HG02840 (cell line): Measurements from ENCODE around the gene GALE.
"Not testable (repeated sequence)": the region's sequence is repeated elsewhere in the genome, so short reads cannot be mapped to it uniquely, and the experiment has no call there.

Experiments
- ATAC-seq: cut with Tn5 transposase; IDR thresholded peaks from one replicate; pipeline ENCODE4 v1.9.1; 2021; ENCODE audit warnings: mild to moderate bottlenecking, moderate library complexity, moderate number of reproducible peaks; ENCODE audit not compliant: unreplicated experiment, low FRiP score

Gene GALE

GRCh38 chr1:23810818-23811540 lies 10.4 kb upstream of the GALE start:
- no peak for ATAC-seq

GRCh38 chr1:23809751-23810171 lies 9.2 kb upstream of the GALE start:
- no peak for ATAC-seq

DNA sequence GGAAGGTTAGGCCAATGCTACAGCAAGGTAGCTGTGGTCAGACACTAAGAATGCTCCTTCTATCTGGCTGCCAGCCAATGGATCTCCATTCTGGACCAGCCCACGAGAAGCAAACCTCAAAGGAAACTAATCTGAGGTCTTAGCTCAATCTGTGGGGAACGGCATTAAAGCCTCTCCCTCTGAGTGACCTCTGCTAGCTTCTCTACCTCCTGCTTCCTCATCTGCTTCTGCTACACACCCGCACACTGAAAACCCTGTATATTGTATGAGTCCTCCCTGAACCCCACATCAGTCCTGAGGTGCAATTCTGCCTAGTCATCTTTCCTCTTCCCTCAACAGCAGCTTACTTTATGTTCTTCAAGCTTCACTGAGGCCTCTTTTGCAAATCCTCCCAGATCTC lies 6.9 kb upstream of the GALE start:
- ATAC-seq = no peak

DNA sequence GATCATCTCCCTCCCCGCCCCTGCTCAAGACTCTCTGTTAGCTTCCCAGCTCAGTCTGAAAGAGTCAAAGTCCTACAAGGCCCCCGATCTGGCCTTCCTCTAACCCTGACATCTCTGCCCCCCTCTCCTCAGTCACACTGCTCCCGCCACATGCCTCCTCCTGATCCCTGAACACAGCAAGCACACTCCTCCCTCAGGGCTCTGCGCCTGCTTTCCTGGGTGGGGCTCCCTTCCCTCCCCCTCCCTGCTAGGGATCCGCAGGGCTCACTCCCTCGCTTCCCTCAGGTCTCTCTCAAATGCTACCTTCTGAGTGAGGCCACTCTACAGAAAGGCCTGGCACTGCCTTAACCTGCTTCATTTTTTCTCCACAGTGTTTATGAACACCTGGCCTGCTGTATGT lies 5.7 kb upstream of the GALE start:
- ATAC-seq = no peak

DNA sequence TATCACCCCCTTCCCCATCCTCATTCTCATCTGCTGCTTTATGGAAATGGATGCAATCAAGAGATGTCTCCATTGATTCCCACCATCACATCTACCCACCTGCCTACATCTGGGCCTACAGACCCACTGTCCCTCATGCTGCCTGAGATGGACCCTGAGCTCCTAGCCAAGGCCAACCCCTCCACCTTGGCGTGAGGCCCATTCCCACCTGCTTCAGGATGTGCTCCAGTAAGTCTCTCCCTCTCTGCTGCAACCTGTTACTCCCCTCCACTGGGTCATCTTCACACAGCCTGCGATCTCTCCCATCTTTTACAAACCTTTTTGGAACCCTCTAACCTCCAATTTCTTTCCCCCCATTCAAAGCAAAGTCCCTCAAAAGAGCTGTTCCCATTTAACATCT lies 4.5 kb upstream of the GALE start:
- ATAC-seq = no peak

GRCh38 chr1:23804183-23804835 lies 3.8 kb upstream of the GALE start:
- ATAC-seq = no peak

DNA sequence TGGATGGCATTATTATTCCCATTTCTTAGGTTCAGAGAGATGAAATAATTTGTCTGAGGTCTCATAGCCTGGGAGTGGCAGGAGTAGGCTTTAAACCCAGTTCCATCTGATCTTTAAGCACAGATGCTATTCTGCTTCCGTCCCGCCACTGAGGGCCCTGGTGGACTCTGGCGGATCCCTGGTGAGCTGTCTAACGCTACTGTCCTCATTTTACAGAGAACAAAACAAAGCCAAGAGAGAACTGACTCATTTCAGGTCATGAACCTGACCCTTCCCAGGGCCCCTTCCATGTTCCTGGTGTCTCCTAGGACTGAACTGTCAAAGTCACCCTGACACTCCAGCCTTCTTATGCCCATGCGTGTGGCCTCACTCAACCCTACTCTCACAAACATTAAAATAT lies 3.1 kb upstream of the GALE start:
- ATAC-seq = no peak

DNA sequence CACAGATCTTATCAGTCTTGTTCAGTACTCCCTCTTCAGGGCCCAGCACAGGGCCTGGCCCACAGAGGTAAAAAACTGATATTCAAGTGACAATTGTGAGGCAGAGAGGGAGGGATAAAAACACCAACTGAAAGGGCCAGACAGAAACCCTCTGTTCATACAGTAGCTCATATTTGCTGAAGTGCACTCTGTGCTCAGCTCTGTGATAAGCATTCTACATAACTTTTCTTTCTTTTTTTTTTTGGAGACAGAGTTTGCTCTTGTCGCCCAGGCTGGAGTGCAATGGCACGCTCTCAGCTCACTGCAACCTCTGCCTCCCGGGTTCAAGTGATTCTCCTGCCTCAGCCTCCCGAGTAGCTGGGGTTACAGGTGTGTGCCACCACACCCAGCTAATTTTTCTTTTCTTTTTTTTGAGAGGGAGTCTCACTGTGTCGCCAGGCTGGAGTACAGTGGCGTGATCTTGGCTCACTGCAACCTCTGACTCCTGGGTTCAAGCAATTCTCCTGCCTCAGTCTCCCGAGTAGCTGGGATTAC lies 2.3 kb upstream of the GALE start:
- ATAC-seq = not testable (repeated sequence)

DNA sequence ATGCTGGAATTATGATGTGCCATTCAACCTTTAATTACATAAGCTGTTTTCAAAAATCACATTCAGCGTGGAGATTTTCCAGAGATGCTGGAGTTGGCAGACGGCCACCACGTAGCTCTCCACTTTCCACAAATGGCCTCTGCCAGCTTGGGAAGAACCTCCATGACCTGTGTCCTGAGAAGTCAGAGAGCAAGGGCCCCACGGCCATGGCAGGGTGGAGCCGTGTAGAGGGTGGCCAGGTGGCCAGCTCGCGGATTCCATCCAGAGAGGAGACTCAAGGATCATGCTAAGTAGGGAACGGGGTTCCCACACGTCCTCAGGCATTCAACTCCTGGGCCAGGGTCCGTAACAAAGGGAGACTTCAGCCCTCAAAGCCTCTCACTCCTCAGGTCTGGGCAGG lies 1.3 kb upstream of the GALE start:
- no peak for ATAC-seq

- no peak for ATAC-seq
These were observed 789 bp upstream of the GALE start for GRCh38 chr1:23801338-23801748.

DNA sequence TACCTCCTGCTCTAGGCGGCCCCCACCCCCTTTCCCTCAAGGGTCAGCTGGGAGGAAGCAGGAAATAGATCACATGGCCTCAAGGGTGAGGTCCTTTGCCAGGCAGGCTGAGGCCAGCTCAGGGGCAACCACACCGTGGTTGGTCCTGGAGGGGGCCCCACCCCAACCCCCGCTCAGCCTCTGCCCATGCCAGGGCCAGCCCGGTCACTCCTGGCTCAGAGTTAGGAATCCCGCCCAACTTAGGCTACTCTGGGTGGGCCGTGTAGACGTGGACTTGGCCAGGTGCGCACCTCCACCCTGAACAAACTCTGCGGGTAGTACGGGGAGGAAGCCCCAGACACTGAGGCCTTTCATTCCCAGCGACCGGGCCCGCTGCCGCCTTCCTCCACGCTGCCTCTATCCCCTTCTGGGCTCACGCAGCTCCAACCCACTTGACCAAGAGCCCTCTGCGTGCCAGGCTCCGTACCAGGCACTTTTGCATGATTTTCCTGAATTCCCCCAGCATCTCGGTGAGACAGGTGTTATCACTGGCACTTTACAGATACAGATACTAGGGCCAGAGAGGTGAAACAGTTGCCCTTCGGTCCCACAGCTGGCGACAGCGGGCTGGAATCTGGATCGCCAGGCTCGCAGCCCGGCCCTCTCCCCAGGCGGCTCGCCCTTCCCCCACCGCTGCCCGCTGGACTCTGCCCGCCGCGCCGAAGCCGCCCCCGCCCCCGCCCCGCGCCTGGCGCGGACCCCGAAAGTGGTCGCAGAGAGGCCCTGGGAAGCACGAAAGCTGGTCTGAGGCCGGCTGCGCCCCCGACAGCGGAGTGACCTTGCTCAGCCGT lies 769 bp downstream of the GALE start:
- ATAC-seq = peak; percentile 7

GRCh38 chr1:23799255-23799569 lies 1.3 kb downstream of the GALE start:
- ATAC-seq = no peak

GRCh38 chr1:23798662-23799142 lies 1.9 kb downstream of the GALE start:
- no peak for ATAC-seq

GRCh38 chr1:23797478-23798448 lies 2.8 kb downstream of the GALE start:
- ATAC-seq = no peak

- no peak for ATAC-seq
These were observed 3.9 kb downstream of the GALE start for GRCh38 chr1:23796466-23797271.

DNA sequence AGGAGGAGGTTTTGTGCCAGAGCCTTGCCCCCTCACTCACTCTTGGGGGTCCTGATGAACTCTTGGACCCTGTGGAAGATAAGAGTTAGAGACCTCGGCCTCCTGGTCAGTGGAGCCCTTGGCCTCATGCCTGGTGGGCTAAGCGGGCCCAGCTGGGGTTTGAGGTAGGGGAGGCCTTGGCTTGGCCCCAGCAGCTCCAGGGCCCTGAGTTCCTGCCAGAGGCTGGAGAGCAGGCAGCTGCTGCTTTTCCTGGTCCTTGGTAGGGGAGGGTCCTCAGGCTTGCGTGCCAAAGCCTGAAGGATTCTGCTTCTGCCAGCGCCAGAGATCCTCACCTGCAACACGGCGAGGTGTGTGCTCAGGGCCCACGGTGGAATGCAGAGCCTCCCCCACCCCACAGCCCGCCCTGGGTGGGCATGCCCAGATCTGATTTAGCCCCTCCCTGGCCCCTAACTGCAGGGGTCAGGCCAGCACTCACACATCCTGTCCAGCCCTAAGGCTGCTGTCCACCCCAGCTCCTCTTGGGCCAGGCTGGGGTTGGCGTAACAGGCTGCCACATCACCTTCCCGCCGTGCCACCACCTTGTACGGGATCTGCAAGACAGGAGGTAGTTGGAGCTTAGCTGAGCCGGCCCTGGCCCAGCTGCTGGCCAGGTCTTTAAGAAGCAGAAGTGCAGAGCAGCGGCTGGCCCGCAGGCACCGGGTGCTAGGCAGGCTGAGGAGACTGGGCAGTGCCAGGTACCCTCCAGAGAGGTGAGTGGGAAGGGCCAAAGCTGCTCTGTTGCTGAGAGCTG lies 4.7 kb downstream of the GALE start:
- no peak for ATAC-seq

- not testable (repeated sequence) for ATAC-seq
These were observed 5.8 kb downstream of the GALE start for GRCh38 chr1:23794732-23795182.
